Testis (tissue), 2 donors: ENCODE measurements around the gene LILRB2.

Source experiments
- CTCF ChIP-seq, 3 experiments: fragments of 450-650 bp in 2 of 3; fragments of 200-600 bp in 1 of 3; sonication (generic) in 1 of 3; IDR thresholded peaks; one replicate each; pipeline ENCODE4 v1.5.1; 2016 to 2019; ENCODE audit warnings: antibody characterized with exemption in 3 of 3, mild to moderate bottlenecking in 2 of 3, moderate library complexity in 1 of 3
- POLR2A ChIP-seq: fragments of 450-650 bp; IDR thresholded peaks from one replicate; pipeline ENCODE4 v1.6.1; 2017; ENCODE audit warnings: antibody characterized with exemption, mild to moderate bottlenecking, moderate library complexity

- TF ChIP-seq CTCF (IDR thresholded peaks at IDR 0.05) (no peak), POLR2A (no peak)
Measured at GRCh38 chr19:54271106-54271505, 9.8 kb downstream of the LILRB2 start.
